Ishikawa (cell line): ENCODE measurements around the gene KARS1.

ENCODE experiments used
- CEBPB ChIP-seq: IDR thresholded peaks from 2 replicates; pipeline ENCODE4 v1.6.1; 2012
- CREB1 ChIP-seq: IDR thresholded peaks from 2 replicates; pipeline ENCODE4 v1.6.1; 2012; ENCODE audit warnings: low read depth
- EGR1 ChIP-seq: IDR thresholded peaks from 2 replicates; pipeline ENCODE4 v1.6.1; 2012
- EP300 ChIP-seq: IDR thresholded peaks from 2 replicates; pipeline ENCODE4 v1.6.1; 2012; ENCODE audit warnings: borderline replicate concordance
- FOXM1 ChIP-seq: IDR thresholded peaks from 2 replicates; pipeline ENCODE4 v1.6.1; 2012; ENCODE audit warnings: low read depth, borderline replicate concordance
- NFIC ChIP-seq: IDR thresholded peaks from 2 replicates; pipeline ENCODE4 v1.6.1; 2012
- RAD21 ChIP-seq: IDR thresholded peaks from 2 replicates; pipeline ENCODE4 v1.6.1; 2012; ENCODE audit warnings: low read depth
- TAF1 ChIP-seq: IDR thresholded peaks from 2 replicates; pipeline ENCODE4 v1.6.1; 2012; ENCODE audit warnings: low read depth, mild to moderate bottlenecking
- TCF12 ChIP-seq: IDR thresholded peaks from 2 replicates; pipeline ENCODE4 v1.6.1; 2012; ENCODE audit warnings: low read depth
- TEAD4 ChIP-seq: IDR thresholded peaks from 2 replicates; pipeline ENCODE4 v1.6.1; 2012
- YY1 ChIP-seq: IDR thresholded peaks from 2 replicates; pipeline ENCODE4 v1.6.1; 2012; ENCODE audit warnings: low read depth
- ZBTB7A ChIP-seq: IDR thresholded peaks from 2 replicates; pipeline ENCODE4 v1.6.1; 2012; ENCODE audit warnings: low read depth
- TF ChIP-seq, protein P1 (sequence below): IDR thresholded peaks from 2 replicates; pipeline ENCODE4 v1.6.1; 2012
- TF ChIP-seq, protein P2 (sequence below): IDR thresholded peaks from 2 replicates; pipeline ENCODE4 v1.6.1; 2012; ENCODE audit warnings: low read depth, mild to moderate bottlenecking
- TF ChIP-seq, protein P3 (sequence below): IDR thresholded peaks from 2 replicates; pipeline ENCODE4 v1.6.1; 2012

Gene KARS1

DNA sequence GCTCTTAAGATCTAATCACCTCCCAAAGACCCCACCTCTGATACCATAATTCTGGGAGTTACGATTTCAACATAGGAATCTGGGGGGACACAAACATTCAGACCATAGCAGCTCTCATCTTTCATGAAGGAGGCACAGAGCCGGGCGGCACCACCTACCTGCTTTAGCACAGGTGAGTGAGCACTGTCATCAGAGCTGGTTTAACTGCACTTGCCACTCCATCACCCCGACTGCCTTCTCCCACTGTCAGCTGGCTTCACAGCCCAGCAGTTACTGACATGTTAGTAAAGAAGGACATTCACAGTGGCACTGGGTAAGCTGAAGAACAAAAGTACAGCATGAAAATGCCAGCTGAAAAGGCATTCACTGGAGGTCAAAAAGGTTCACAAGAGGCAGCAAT is 58.7 kb downstream of the KARS1 start:
- TF ChIP-seq ZBTB7A (no peak), TEAD4 (no peak), CREB1 (no peak)

DNA sequence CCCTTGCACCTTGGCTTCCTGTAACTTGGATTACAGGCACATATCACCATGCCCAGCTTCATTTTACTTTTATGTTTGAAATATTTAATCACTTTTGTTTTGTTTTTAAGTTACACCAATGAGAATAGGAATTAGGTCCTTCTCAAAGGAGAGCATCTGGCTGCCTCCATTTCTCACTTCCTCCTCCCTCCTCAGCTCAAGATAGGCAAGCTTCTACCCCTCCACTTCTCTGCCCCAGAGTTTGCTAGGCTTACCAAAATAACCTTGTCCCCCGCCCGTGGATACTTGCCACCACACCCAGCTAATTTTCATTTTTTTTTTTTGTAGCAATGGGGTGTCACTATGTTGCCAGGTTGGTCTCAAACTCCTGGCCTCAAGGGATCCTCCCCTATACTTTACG is 63.4 kb downstream of the KARS1 start:
- TF ChIP-seq CEBPB: no peak
- TF ChIP-seq TCF12: no peak
- TF ChIP-seq, protein P1, sequence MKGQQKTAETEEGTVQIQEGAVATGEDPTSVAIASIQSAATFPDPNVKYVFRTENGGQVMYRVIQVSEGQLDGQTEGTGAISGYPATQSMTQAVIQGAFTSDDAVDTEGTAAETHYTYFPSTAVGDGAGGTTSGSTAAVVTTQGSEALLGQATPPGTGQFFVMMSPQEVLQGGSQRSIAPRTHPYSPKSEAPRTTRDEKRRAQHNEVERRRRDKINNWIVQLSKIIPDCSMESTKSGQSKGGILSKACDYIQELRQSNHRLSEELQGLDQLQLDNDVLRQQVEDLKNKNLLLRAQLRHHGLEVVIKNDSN: no peak
- TF ChIP-seq, protein P2, sequence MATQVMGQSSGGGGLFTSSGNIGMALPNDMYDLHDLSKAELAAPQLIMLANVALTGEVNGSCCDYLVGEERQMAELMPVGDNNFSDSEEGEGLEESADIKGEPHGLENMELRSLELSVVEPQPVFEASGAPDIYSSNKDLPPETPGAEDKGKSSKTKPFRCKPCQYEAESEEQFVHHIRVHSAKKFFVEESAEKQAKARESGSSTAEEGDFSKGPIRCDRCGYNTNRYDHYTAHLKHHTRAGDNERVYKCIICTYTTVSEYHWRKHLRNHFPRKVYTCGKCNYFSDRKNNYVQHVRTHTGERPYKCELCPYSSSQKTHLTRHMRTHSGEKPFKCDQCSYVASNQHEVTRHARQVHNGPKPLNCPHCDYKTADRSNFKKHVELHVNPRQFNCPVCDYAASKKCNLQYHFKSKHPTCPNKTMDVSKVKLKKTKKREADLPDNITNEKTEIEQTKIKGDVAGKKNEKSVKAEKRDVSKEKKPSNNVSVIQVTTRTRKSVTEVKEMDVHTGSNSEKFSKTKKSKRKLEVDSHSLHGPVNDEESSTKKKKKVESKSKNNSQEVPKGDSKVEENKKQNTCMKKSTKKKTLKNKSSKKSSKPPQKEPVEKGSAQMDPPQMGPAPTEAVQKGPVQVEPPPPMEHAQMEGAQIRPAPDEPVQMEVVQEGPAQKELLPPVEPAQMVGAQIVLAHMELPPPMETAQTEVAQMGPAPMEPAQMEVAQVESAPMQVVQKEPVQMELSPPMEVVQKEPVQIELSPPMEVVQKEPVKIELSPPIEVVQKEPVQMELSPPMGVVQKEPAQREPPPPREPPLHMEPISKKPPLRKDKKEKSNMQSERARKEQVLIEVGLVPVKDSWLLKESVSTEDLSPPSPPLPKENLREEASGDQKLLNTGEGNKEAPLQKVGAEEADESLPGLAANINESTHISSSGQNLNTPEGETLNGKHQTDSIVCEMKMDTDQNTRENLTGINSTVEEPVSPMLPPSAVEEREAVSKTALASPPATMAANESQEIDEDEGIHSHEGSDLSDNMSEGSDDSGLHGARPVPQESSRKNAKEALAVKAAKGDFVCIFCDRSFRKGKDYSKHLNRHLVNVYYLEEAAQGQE: no peak
- no peak for TF ChIP-seq EGR1
- no peak for TF ChIP-seq YY1
- no peak for TF ChIP-seq RAD21

DNA sequence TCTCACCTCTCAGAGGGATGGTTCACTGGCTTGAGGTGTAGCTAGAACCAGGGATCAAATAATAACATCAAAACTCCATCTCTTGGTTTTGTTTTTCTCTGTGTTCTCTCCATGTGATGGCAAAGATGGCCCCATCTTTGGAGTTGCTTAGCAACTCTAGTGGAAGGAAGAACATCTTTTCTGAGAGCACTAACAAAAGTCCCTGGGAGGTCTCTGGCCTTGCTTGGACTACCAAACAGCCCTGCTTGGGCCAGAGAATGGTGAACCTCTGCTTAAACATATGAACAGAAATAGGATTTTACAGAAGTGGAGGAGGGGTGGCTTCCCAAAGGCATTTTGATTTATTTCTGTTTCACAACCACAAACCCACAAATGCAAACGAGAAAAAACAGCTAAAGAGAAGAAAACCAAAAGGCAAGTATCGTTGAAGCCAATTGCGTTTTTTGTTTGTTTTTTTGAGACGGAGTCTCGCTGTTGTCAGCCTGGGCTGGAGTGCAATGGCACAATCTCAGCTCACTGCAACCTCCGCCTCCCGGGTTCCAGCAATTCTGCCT is 68.1 kb downstream of the KARS1 start:
- TF ChIP-seq CREB1 (no peak), ZBTB7A (no peak), EGR1 (no peak), EP300 (no peak), RAD21 (no peak), TEAD4 (no peak), NFIC (no peak), TCF12 (no peak), YY1 (no peak), FOXM1 (no peak), CEBPB (no peak), TAF1 (no peak)
- TF ChIP-seq, protein P3, sequence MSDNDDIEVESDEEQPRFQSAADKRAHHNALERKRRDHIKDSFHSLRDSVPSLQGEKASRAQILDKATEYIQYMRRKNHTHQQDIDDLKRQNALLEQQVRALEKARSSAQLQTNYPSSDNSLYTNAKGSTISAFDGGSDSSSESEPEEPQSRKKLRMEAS: no peak
- TF ChIP-seq, protein P1: no peak
- TF ChIP-seq, protein P2: no peak

- TF ChIP-seq EP300 (no peak), TAF1 (no peak), TEAD4 (no peak), CREB1 (no peak), TCF12 (no peak), YY1 (no peak), FOXM1 (no peak), RAD21 (no peak), CEBPB (no peak), NFIC (no peak), ZBTB7A (no peak), EGR1 (no peak)
- TF ChIP-seq, protein P2: no peak
- TF ChIP-seq, protein P1: no peak
- TF ChIP-seq, protein P3: no peak
These were observed 68.7 kb downstream of the KARS1 start for GRCh38 chr16:75578725-75579124.

DNA sequence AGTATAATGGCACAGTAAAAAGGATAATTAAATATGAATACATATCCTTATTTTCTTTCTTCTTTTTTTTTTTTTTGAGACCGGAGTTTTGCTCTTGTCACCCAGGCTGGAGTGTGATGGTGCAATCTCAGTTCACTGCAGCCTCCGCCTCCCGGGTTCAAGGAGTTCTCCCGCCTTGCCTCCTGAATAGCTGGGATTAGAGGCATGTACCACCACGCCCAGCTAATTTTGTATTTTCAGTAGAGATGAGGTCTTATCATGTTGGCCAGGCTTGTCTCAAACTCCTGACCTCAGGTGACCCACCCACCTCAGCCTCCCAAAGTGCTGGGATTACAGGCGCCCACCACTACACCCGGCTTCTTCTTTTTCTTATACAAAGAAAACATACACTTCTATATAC is 69.3 kb downstream of the KARS1 start:
- TF ChIP-seq EGR1 (no peak), CREB1 (no peak), EP300 (no peak), FOXM1 (no peak), TEAD4 (no peak), RAD21 (no peak), TAF1 (no peak), TCF12 (no peak), YY1 (no peak), NFIC (no peak), ZBTB7A (no peak)
- TF ChIP-seq, protein P1: no peak
- TF ChIP-seq, protein P2: no peak
